Adrenal gland (tissue), 5 donors: Measurements from ENCODE around the gene DHRS1.
"Not testable (repeated sequence)": the region's sequence is repeated elsewhere in the genome, so short reads cannot be mapped to it uniquely, and the experiment has no call there.

ENCODE experiments used
- POLR2A ChIP-seq, 2 donors: fragments of 450-650 bp; IDR thresholded peaks; one replicate each; pipeline ENCODE4 v1.6.1; 2017; ENCODE audit warnings: antibody characterized with exemption in 2 of 2, mild to moderate bottlenecking in 2 of 2, moderate library complexity in 1 of 2
- TF ChIP-seq, protein P1 (sequence below), 6 experiments: fragments of 450-650 bp in 4 of 6; fragments of 200-600 bp in 2 of 6; sonication (generic) in 1 of 6; IDR thresholded peaks; 1 replicate in 5 of 6; 2 replicates in 1 of 6; pipeline versions ENCODE4 v1.5.1 to v1.8.0; 2016 to 2021; ENCODE audit warnings: antibody characterized with exemption in 6 of 6, mild to moderate bottlenecking in 2 of 6, moderate library complexity in 1 of 6
- donor health status: DM: no; HTN: no; CAD: no.

- not testable (repeated sequence) for TF ChIP-seq POLR2A (IDR thresholded peaks at IDR 0.05)
- TF ChIP-seq, protein P1, sequence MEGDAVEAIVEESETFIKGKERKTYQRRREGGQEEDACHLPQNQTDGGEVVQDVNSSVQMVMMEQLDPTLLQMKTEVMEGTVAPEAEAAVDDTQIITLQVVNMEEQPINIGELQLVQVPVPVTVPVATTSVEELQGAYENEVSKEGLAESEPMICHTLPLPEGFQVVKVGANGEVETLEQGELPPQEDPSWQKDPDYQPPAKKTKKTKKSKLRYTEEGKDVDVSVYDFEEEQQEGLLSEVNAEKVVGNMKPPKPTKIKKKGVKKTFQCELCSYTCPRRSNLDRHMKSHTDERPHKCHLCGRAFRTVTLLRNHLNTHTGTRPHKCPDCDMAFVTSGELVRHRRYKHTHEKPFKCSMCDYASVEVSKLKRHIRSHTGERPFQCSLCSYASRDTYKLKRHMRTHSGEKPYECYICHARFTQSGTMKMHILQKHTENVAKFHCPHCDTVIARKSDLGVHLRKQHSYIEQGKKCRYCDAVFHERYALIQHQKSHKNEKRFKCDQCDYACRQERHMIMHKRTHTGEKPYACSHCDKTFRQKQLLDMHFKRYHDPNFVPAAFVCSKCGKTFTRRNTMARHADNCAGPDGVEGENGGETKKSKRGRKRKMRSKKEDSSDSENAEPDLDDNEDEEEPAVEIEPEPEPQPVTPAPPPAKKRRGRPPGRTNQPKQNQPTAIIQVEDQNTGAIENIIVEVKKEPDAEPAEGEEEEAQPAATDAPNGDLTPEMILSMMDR (IDR thresholded peaks at IDR 0.05) = peak; percentile 35 to 82 (median 66)
Measured at GRCh38 chr14:24327914-24328313, 28.3 kb upstream of the DHRS1 start.
